Hepatocyte (in vitro differentiated cells): ENCODE measurements around the gene MRTFB. TPM values are rescaled to one million over a fixed set of nuclear protein-coding genes. Genes with fewer than 3 reads are reported as not detected.

Experiments
- DNase-seq: peaks from one replicate; pipeline ENCODE4 v3.0.0-alpha.2; 2016; ENCODE audit warnings: low spot score
- H2AFZ ChIP-seq: fragments of 200-600 bp; sonication (generic); 2 replicates; pipeline ENCODE4 v1.6.0; 2016; ENCODE audit warnings: antibody characterized with exemption, mild to moderate bottlenecking
- H3K27ac ChIP-seq: fragments of 200-600 bp; sonication (generic); 2 replicates; pipeline ENCODE4 v1.5.1; 2016; ENCODE audit warnings: mild to moderate bottlenecking
- H3K27me3 ChIP-seq: fragments of 200-600 bp; sonication (generic); 2 replicates; pipeline ENCODE4 v1.6.1; 2016
- H3K36me3 ChIP-seq: fragments of 200-600 bp; sonication (generic); replicated peaks from 2 replicates; pipeline ENCODE4 v1.5.1; 2016; ENCODE audit warnings: low read depth; ENCODE audit not compliant: insufficient read depth
- H3K4me1 ChIP-seq: fragments of 200-600 bp; sonication (generic); 2 replicates; pipeline ENCODE4 v1.5.1; 2016; ENCODE audit warnings: mild to moderate bottlenecking, moderate library complexity; ENCODE audit not compliant: insufficient read depth
- H3K4me2 ChIP-seq: fragments of 200-600 bp; sonication (generic); 2 replicates; pipeline ENCODE4 v1.6.0; 2016
- H3K4me3 ChIP-seq: fragments of 200-600 bp; sonication (generic); 2 replicates; pipeline ENCODE4 v1.5.1; 2016; ENCODE audit warnings: mild to moderate bottlenecking
- H3K79me2 ChIP-seq: fragments of 200-600 bp; sonication (generic); 2 replicates; pipeline ENCODE4 v1.6.0; 2017; ENCODE audit warnings: mild to moderate bottlenecking
- H3K9me2 ChIP-seq: fragments of 200-600 bp; sonication (generic); replicated peaks from 2 replicates; pipeline ENCODE4 v1.6.0; 2017; ENCODE audit warnings: mild to moderate bottlenecking; ENCODE audit not compliant: insufficient read depth
- H3K9me3 ChIP-seq: fragments of 200-600 bp; sonication (generic); 2 replicates; pipeline ENCODE4 v1.5.1; 2016; ENCODE audit warnings: low read depth, mild to moderate bottlenecking
- H4K20me1 ChIP-seq: fragments of 200-600 bp; sonication (generic); 2 replicates; pipeline ENCODE4 v1.6.0; 2016; ENCODE audit warnings: mild to moderate bottlenecking; ENCODE audit not compliant: insufficient read depth, poor library complexity, severe bottlenecking
- CTCF ChIP-seq: fragments of 200-600 bp; sonication (generic); IDR thresholded peaks from 2 replicates; pipeline ENCODE4 v1.5.1; 2016; ENCODE audit warnings: antibody characterized with exemption, mild to moderate bottlenecking; ENCODE audit not compliant: poor library complexity
- EZH2 ChIP-seq: fragments of 200-600 bp; sonication (generic); IDR thresholded peaks from 2 replicates; pipeline ENCODE4 v1.6.1; 2016; ENCODE audit warnings: antibody characterized with exemption, mild to moderate bottlenecking, borderline replicate concordance
- EZH2phosphoT487 ChIP-seq: fragments of 200-600 bp; sonication (generic); IDR thresholded peaks from one replicate; pipeline ENCODE4 v1.6.1; 2018; ENCODE audit warnings: antibody characterized with exemption, mild to moderate bottlenecking, low read depth, moderate library complexity; ENCODE audit not compliant: unreplicated experiment, severe bottlenecking
- WGBS: methylation state at CpG from one replicate; pipeline ENCODE4 v1.1.6; 2016; ENCODE audit warnings: low lambda C conversion rate; ENCODE audit errors: missing lambda C conversion rate; 5-methylcytosine and 5-hydroxymethylcytosine counted together
- polyA plus RNA-seq: library from polyadenylated mRNA; unstranded; fragments of >200 nt; fragmentation: Nextera tagmentation; extraction: Ambion mirVana; gene quantifications from 2 replicates; pipeline ENCODE4 v1.2.1, GENCODE V29; 2016
- total RNA-seq: library from RNA; depleted of rRNA; stranded (reverse); fragments of >200 nt; gene quantifications from 2 replicates; pipeline ENCODE4 v1.2.3, GENCODE V29; 2014

The MRTFB gene
- total and polyA plus RNA-seq, 2 experiments from 2014 or later, result 10.9 to 27.9 TPM

- Histone ChIP-seq H3K36me3 (peaks cover 2% of the 10 kb centered on the region), H3K79me2 (no peaks in the 10 kb centered on the region), H3K4me3 (no peak overlapping the region), H2AFZ (no peak overlapping the region), H3K4me2 (no peak overlapping the region), H3K27me3 (no peaks in the 10 kb centered on the region), H3K9me2 (no peaks in the 10 kb centered on the region), H3K4me1 (no peaks in the 10 kb centered on the region), H3K9me3 (no peaks in the 10 kb centered on the region), H4K20me1 (no peaks in the 10 kb centered on the region), H3K27ac (no peak overlapping the region)
- 88% methylated on average over 5 of the region's 5 CpGs for WGBS
- no peak for DNase-seq
- TF ChIP-seq EZH2phosphoT487 (no peak), EZH2 (no peak), CTCF (no peak)
Observed at GRCh38 chr16:14263011-14263410, 191.9 kb downstream of the MRTFB start.

- Histone ChIP-seq H2AFZ (no peak overlapping the region), H3K9me3 (no peaks in the 10 kb centered on the region), H3K9me2 (no peaks in the 10 kb centered on the region), H3K79me2 (no peaks in the 10 kb centered on the region), H3K36me3 (peaks cover 2% of the 10 kb centered on the region), H4K20me1 (no peaks in the 10 kb centered on the region), H3K27ac (no peak overlapping the region), H3K4me2 (no peak overlapping the region), H3K4me3 (no peak overlapping the region), H3K4me1 (no peaks in the 10 kb centered on the region), H3K27me3 (no peaks in the 10 kb centered on the region)
- no peak for DNase-seq
- TF ChIP-seq EZH2phosphoT487, result no peak
- WGBS, result 96% methylated on average over 8 of the region's 8 CpGs
Observed at GRCh38 chr16:14263769-14264168, 192.7 kb downstream of the MRTFB start.

- H4K20me1 ChIP-seq, result no peaks in the 10 kb centered on the region
- TF ChIP-seq EZH2phosphoT487 (no peak), CTCF (no peak), EZH2 (no peak)
- H3K4me1 ChIP-seq, result no peaks in the 10 kb centered on the region
- no peak overlapping the region for H3K27ac ChIP-seq
- H3K4me3 ChIP-seq, result no peak overlapping the region
- H3K9me3 ChIP-seq, result peaks cover 3% of the 10 kb centered on the region
- H3K4me2 ChIP-seq, result no peak overlapping the region
- H3K27me3 ChIP-seq, result no peaks in the 10 kb centered on the region
- H3K36me3 ChIP-seq, result peaks cover 2% of the 10 kb centered on the region
- no peaks in the 10 kb centered on the region for H3K9me2 ChIP-seq
- 96% methylated on average over 3 of the region's 3 CpGs for WGBS
- no peaks in the 10 kb centered on the region for H3K79me2 ChIP-seq
- no peak overlapping the region for H2AFZ ChIP-seq
- no peak for DNase-seq
Observed at GRCh38 chr16:14264327-14264943, 193.3 kb downstream of the MRTFB start.

GRCh38 chr16:14268073-14268472 is 197.0 kb downstream of the MRTFB start:
- Histone ChIP-seq H3K27me3 (no peaks in the 10 kb centered on the region), H3K36me3 (no peaks in the 10 kb centered on the region), H2AFZ (no peak overlapping the region), H3K4me1 (no peaks in the 10 kb centered on the region), H3K4me2 (no peak overlapping the region), H3K4me3 (no peak overlapping the region), H3K9me2 (no peaks in the 10 kb centered on the region), H4K20me1 (no peaks in the 10 kb centered on the region), H3K9me3 (peaks cover 6% of the 10 kb centered on the region), H3K79me2 (no peaks in the 10 kb centered on the region), H3K27ac (no peak overlapping the region)
- no peak for DNase-seq
- 95% methylated on average over 7 of the region's 7 CpGs for WGBS
- no peak for TF ChIP-seq CTCF
- no peak for TF ChIP-seq EZH2
- no peak for TF ChIP-seq EZH2phosphoT487
